GM18502 (cell line): ENCODE results near the gene SPATA13.

Experiments used
- ATAC-seq: cut with Tn5 transposase; IDR thresholded peaks from one replicate; pipeline ENCODE4 v1.9.1; 2021; ENCODE audit warnings: mild to moderate bottlenecking; ENCODE audit not compliant: unreplicated experiment, poor library complexity

SPATA13 gene

DNA sequence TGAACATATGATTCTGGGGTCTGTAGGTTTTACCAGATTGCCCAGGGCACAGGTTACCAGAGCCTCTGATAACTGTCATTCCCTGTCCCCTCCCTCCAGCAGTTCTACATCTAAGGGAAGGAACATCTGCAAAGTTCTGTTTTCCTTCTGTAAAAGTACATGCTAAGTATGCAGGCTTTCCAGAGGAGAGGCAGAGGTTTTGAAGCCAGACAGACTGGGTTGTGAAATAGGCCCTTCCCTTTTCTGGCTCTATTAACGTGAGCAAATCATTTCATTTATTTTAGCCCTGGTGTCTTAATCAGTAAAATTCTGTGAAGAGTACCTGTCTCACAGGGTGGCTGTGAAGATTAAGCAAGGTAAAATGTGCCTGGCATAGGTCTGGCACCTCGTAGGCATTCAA lies 82.8 kb downstream of the SPATA13 start:
- no peak for ATAC-seq

DNA sequence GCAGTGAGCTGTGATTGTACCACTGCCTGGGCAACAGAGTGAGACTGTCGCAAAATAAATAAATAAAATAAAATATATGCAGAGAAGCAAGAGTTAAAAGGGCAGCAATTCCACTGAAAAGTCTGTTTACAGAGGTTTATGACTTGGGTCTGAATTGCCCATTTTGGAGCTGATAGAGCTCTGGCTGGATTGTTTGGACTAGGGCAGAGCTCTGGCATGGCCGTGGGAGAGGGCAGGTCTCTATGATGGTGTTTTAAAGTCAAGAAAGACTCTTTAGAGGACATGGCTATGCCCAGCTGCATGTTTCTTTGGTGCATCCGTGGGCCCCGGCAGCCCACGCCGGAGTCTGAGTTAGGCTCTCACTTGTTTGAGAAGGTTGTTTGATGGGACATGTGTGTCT lies 84.3 kb downstream of the SPATA13 start:
- no peak for ATAC-seq

DNA sequence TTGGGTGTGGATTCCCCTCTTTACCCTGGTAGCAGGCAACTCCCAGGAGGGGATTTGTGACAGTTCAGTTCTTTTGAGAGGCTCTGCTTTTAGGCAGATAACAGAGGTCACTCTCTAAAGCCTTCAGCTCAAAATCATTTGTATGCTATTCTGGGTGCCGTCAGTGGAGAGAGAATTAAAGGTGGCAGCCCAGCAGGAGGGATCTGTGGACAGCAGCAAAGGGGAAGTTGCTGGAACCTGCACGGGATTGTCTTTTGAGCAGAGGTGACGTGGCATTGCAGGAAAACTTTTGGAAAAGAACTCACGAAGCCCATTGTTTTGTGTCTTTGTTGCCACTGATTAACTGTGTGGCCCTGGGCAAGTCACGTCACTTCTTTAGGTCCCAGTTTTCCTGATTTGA lies 86.5 kb downstream of the SPATA13 start:
- ATAC-seq, result no peak

DNA sequence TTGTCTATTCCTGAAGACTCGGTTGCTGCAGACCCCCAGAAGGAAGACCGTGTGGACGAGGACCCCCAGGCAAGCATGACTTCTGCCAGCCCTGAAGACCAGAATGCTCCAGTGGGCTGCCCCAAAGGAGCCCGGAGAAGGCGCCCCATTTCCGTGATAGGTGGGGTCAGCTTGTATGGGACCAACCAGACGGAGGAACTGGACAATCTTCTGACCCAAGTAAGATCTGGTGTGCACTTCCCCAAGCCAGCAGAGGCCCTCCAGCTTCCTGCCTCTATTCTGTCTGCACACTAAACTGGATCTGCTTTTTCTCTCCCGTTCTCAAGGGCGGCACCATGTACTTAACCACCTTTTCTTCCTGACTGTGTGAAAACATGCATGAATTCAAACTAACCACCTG lies 89.1 kb downstream of the SPATA13 start:
- ATAC-seq, result no peak

DNA sequence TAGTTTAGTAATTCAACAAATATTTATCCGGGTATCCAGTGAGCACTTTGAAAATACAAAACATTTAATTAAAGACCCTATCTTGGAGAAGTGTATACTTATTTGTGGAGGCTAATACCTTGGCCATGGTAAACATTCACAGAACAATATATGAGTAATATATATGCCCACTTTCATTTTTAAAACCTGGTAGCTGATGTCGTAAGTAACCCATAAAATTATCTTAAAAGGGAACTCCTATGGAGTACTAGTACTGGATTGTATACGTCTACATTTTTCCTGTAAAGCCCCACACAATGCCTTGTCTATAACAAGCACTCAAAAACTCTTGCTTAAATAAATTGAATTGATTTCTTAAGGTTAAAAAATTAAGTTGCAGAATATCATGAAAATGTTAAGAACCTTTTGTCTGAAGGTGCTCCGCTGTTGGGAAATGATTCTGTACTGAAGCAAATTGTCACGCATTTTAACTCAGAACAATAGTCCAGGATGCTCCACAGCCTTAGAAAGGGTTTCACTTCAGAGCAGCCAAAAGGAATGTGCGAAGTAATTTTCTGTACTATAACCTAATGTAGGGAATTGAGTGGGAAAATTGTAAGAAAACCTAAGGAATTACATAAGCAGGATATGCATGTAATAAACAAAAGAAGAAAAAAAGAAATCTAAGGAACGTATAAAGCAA lies 90.0 kb downstream of the SPATA13 start:
- no peak for ATAC-seq

DNA sequence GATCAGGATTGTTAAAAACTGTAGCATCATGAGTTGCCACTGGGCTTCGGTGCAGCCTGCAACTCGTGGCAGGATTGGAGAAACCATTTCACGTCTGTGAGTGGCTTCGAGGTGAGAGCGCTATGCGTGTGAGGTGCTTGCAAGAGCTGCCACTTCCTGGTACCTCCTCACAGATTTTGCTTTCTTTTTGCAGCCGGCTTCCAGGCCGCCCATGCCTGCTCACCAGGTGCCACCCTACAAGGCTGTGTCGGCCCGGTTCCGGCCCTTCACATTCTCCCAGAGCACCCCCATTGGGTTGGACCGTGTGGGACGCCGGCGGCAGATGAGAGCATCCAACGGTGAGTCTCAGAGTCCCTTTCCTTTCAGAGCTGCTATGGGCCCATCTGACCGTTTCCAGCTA lies 91.0 kb downstream of the SPATA13 start:
- ATAC-seq, result no peak

DNA sequence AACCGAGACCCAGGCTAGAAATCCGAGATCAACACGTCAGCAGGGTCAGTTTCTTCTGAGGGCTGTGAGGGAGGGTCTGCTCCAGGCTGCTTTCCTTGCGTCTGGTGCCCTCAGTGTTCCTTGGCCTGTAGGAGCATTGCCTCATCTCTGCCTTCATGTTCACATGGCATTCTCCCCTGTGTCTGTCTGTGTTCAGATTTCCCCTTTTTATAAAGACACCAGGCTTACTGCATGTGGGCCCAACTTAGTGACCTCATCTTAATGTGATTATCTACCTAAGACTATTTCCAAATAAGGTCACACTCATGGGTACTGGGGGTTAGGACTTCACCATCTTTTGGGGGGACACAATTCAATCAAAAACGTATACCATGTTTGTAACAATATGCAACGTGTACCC lies 91.6 kb downstream of the SPATA13 start:
- no peak for ATAC-seq

DNA sequence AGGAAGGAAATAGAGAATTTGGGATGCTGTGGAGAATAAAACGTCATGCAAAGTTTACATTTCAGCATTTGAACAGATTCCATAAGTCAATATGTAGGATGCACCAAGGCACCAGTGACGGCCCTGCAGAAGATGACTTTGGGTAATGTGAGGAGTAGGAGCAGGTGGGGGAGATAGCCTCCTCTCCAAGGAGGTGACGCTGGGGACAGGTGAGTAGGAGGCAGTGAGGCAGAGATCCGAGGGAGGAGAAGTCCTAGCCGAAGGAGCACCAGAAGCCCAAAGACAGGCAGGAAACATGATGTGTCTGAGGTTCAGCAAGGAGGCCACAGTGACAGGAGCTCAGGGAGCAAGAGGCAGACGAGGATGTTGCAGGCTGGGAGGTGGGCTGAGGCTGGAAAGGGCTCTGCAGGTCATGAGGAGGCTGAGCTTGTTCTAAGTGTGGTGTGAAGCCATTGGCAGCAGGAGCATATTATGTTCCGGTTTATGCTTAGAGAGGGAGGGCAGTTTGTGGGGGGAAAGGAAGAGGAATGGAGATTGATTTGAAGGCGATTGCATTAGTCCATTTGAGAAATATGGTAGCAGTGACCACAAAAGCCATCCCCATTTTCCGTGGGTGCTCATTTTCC lies 93.1 kb downstream of the SPATA13 start:
- ATAC-seq, result no peak

DNA sequence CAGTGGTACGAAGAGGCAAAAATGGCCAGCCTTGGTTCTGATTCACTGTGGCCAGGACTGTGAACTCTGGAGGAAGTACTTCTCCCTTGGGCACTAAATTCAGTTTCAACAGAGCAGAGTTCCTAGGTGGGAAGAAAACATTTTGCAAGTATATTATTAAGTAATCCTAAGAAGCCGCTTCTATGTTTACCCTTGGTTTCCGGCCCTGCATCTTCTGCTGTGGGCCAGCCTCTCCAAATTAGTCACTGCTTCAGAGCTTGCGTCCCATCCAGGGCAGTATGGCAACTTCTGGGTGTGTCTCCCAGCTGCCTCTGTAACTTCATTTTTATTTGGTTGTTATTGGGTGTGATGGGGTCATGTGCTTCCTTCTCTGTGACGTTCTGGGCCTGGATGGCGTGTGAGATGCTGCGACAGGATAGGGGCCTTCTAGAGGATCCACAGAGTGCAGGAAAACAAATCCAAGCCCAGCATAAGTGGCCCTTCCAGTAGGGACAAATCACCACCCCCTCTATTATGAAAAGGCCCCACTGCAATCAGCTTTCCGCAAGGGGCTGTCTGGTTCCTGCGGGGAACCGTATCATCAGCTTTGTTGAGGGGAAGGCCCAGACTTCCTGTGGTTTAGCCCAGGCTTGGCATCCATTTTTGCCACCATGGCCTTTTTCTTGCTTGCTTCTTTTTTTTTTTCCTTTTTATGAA lies 93.8 kb downstream of the SPATA13 start:
- ATAC-seq, result no peak

DNA sequence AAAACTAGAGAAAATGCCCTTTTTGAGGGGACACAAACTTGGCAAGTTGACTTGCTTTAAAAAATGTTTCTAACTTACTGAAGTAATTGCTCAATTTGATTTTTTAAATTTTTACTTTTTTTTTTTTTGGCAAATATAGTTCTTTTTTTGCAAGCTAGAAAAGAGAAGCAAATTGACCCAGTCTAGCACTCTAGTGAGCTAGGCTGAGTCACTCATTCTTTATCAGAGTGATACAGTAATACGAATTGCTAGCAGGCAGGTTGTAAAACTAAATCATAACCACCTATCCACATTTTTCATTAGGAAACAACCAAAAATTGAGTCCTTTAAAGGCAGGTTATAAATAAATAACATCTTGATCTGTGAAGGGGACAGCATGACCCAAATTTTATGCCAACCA lies 97.0 kb downstream of the SPATA13 start:
- no peak for ATAC-seq

DNA sequence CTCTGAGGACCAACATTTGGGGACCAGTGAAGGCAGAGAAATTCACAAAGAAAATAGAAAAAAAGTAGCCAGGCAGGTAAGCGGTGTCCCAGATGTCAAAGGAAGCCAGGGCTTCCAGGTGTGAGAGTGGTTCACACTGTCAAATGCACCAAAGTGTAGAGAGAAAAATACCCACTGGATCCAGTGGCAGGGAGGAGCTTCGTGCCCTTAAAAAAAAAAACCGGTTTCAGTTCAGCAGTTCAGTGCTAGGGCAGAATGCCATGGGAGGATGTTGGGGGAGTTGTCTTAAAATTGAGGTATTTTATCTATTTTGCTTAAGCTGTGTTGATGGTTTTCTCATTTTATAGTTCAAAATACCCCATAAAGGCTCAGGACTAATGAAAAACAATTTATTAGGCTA lies 101.0 kb downstream of the SPATA13 start:
- no peak for ATAC-seq

DNA sequence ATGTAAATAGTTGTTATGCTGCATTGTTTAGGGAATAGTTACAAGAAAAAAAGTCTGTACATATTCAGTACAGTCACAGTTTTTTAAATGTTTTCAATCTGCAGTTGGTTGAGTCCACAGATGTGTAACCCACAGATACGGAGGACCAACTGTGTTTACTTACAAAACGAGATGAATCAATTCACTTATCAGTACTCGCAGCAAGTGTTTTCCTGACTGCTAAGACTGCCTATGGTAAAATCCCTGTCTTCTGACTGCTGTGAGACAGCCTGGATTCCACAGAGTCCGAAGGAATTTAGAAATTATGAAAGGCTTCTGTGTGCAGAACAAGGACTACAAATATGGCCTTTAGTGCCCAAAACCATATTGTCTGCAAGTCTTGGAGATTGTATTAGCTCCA lies 103.1 kb downstream of the SPATA13 start:
- ATAC-seq, result no peak

DNA sequence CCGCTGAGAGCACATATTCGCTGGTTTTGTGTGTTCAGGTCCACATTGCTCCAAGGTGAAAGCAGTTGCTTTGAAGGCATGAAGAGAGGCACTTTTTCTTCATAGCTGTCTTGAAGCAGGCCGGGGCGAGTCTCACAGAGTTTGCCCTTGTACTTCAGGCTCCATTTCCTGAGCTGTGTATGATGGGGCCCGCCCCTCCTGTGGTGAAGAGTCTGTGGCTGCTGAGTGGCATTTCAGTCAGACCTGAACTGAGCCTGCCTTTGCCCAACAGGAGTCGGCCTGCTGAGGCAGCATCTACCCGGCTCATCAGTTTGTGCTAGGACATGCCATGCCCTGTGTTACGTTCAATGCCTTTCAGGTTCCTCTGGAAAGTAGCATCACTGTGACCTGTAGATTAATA lies 104.5 kb downstream of the SPATA13 start:
- no peak for ATAC-seq

DNA sequence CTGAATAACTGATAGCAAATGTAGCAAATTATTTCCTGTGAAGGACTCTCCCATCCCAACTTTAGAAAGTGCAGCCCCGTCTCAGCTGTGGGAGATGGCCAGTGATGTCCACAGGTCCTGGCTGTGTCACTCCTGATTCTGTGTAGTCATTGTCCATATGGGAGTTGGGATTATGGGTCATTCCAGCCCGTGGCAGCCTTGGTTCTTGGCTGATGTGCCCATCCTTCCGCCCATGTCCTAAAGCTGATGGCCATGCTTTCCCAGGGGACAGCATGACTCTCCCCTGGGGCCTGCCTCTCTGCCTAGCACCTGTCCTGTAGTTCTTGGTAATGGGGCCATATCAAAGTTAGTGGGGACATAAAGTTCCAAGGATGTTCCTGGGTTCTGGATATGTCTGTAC lies 104.9 kb downstream of the SPATA13 start:
- ATAC-seq, result no peak

DNA sequence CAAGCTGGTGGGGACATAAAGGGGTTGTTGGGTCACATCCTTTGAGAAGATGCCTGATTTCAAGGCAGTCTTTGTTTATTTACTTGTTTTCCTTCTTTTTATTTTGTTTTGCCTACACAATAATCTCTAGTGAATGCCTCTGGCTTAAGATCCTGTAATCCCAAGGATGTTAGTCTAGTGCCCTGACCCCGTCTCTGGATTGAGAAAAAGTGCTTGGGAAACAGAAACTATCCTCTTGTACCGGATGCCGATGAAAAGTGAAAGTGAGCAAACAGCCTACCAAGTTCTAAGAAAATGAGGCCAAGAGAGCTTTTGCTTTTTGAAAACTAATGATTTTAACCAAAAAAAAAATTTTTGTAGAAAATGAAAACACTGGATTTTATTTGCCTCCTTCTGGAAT lies 106.8 kb downstream of the SPATA13 start:
- no peak for ATAC-seq

DNA sequence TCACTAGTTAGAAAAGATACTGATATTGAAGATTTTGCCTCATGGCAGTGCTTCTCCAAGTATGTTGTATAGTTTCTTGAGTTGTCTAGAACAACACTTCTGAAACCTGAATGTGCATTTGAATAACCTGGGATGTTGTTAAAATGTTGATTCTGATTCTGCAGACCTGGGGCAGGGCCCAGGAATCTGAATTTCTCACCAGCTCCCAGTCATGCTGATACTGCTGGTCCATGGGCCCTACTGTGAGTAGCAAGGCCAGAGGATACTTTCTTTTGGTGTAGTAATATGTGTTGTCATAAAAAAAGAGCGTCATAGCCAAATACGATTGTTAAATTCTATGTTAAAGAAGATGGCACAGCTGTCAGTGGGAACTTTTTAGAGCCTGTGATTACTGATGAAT lies 107.3 kb downstream of the SPATA13 start:
- ATAC-seq, result no peak

DNA sequence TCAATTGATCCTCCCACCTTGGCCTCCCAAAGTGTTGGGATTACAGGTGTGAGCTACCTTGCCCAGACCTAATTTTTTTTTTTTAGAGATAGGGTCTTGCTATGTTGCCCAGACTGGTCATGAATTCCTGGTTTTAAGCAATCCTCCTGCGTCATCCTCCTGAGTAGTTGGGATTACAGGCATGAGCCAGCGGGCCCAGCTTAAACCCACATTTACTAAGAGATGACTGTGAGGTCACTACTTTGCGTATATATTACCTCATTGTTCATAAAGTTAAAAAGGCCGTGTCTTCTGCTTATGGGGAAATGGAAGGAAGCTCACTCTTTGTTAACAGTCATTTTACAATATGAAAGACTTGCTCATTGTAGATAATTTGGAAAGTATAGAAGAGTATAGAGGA lies 109.3 kb downstream of the SPATA13 start:
- no peak for ATAC-seq

DNA sequence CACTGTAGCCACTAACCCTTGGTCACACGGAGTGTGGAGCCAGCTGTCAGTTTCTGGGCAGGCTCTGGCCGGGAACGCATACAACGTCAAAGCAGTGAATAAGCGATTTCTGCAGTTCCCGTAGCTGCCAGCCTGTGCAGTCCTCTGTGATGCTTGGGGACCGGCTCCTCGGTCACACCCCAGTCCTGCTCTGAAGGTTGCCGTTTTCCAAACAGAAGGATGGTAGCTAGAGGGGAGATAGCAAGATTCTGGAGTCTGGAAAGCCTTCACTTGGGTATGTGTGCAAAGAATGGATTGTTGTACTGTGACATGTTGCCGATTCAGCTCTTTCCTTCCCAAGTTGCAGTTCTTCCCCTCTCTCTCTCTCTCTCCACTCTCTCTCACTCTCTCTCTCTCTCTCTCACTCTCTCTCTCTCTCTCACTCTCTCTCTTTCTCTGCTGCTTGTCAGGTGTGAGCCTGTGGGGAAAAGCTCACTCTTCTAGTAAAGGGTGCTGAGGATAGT lies 110.2 kb downstream of the SPATA13 start:
- ATAC-seq, result peak; percentile 53

DNA sequence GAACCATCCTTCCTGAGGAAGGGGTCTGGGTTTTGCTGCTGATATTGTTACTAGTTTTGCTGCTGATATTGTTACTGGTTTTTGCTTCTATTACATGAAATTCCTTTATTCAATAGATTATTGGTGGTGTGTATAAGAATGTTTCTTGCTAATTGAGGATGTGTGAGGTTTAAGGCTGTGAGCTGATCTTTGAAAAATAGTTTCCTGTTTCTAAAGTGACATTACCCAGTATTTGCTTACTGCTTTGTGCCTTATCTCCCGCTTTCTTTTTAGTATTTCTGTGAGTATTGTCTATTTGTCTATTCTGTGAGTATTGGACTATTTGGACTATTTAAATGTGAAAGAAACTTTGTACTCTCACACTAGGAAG lies 110.7 kb downstream of the SPATA13 start:
- ATAC-seq, result no peak

DNA sequence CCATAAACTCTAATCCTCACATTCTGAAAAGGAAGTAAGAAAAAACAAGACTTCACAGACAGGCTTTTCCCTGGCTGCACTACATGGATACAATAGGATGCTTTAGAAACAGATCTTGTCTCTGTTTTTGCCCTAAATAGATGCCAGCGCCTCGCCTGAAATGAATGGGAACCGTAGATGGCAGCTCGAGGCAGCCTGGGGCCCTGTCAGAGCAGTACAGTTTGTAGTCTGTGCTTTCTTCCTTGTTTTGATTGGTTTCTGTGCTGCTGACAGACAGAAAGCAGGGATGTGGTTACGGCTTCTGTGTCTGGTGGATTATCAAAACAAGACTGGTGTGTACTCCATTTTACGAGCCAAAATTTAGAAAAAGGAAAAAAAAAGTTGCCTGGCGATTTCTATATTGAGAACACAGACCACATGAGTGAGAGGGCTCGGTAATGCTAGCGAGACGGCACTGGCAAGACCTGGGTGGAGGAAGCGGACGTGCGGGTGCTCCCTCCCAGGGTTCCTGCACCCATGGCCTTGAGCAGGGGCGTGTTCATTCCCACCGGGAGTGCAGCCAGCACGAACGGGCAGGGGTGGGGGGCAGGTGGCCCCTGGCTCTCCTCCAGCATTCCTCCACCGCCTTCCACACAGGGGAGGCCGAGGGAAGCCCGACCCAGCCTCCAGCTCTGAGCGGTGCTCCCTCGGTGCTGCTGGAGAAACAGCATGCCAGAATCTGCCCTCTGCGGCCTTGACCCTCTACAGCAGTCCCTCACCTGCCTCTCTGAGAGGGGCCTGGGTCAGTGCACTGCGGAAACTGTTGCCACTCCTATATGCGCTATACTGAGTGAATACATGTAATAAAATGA lies 111.3 kb downstream of the SPATA13 start:
- peak; percentile 62 for ATAC-seq
